ENCODE data around the gene ANKS1B.

GRCh38 chr12:98817742-98818141 lies 1167.0 kb downstream of the ANKS1B start:
- TF ChIP-seq CTCF (IDR thresholded peaks at IDR 0.05) (no peak), POLR2A (IDR thresholded peaks at IDR 0.05) (no peak)
